ENCODE results near the gene NCDN. TPM values are rescaled to one million over a fixed set of nuclear protein-coding genes. Genes with fewer than 3 reads are reported as not detected.

NCDN gene
- total RNA-seq, 2 donors from 2014 or later, result 14.3 to 20.1 TPM

DNA sequence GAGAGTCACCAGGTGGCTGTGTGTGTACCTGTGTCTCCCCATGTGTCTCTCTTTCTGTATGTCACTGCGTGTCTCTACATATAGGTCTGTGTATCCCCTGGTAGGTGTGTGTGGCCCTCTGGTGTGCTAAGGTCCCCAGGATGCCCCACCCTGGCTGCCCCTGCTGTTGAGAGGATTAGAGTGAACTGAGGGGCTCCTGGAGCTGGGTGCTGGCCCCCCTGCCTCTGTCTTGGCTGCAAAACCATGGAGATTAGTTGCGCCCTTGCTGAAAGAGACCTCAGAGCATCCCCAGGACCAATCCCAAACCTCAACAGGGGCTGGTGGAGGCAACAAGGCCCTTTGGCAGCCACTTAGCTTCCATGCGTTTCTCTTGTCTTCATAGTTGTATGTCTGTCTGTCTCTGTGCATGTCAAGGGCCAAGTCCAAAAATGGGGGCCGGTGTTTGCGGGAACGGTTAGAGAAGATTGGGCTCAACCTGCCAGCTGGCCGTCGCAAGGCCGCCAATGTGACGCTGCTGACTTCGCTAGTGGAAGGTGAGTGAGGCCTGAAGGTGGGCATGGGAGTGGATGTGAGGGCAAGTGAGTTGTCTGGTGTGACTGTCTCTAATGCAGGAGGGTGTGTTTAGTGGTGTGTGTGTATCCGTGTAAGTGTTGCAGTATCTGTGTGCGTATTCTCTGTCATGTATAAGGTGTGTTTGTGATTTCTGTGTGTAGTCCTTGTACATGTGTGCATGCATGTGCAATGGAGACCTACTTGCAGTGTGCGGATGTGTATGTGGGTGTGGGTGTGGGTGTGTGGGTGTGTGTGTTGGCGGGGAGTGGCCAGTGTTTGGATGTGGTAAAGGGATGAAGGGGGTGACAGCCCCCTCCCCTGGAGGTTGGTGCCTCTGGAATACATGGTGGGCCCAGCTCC lies 32.2 kb downstream of the NCDN start:
- Histone ChIP-seq H3K4me3 (no peak overlapping the region), H3K4me1 (no peaks in the 10 kb centered on the region), H3K9me3 (no peaks in the 10 kb centered on the region), H3K36me3 (replicated peaks in 1 of 2; ENCODE audit: insufficient read depth in 1 of 2, low read depth in 2 of 2) (no peaks in the 10 kb centered on the region), H3K27ac (no peak overlapping the region), H3K27me3 (no peaks in the 10 kb centered on the region)
- DNase-seq (no peak), ATAC-seq (no peak)
- TF ChIP-seq POLR2A (IDR thresholded peaks at IDR 0.05), result no peak
- TF ChIP-seq, protein P1, sequence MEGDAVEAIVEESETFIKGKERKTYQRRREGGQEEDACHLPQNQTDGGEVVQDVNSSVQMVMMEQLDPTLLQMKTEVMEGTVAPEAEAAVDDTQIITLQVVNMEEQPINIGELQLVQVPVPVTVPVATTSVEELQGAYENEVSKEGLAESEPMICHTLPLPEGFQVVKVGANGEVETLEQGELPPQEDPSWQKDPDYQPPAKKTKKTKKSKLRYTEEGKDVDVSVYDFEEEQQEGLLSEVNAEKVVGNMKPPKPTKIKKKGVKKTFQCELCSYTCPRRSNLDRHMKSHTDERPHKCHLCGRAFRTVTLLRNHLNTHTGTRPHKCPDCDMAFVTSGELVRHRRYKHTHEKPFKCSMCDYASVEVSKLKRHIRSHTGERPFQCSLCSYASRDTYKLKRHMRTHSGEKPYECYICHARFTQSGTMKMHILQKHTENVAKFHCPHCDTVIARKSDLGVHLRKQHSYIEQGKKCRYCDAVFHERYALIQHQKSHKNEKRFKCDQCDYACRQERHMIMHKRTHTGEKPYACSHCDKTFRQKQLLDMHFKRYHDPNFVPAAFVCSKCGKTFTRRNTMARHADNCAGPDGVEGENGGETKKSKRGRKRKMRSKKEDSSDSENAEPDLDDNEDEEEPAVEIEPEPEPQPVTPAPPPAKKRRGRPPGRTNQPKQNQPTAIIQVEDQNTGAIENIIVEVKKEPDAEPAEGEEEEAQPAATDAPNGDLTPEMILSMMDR (IDR thresholded peaks at IDR 0.05), result no peak
- intact Hi-C loops (cut with DNase I), result no loop called here
- WGBS, 2 donors, result 92 to 96% methylated on average over 14 to 15 of the region's 15 CpGs

DNA sequence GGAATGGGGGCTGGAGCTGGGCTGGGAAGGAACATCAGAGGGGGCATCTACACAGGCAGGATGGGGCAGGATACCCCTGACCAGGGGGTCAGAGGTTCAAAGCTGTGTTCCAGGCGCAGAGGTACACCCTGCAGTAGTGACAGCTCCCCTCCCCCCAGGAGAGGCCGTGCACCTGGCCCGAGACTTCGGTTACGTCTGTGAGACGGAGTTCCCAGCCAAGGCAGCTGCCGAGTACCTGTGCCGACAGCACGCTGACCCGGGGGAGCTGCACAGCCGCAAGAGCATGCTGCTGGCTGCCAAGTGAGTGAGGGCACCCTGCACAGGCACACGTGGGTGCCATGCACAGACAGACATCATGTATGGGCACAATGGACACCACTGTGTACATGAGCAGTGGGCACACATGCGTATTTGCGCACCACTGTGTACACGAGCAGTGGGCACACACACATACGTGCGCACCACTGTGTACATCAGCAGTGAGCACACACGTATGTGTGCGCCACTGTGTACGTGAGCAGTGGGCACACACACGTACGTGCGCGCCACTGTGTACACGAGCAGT lies 33.0 kb downstream of the NCDN start:
- 89 to 90% methylated on average over 3 to 25 of the region's 25 CpGs for WGBS, 2 donors
- H3K27me3 ChIP-seq, result no peaks in the 10 kb centered on the region
- ATAC-seq (no peak), DNase-seq (no peak)
- intact Hi-C loops (cut with DNase I), result no loop called here
- TF ChIP-seq POLR2A (IDR thresholded peaks at IDR 0.05), result no peak
- TF ChIP-seq, protein P1 (IDR thresholded peaks at IDR 0.05), result no peak
- no peak overlapping the region for H3K27ac ChIP-seq
- no peaks in the 10 kb centered on the region for H3K9me3 ChIP-seq
- no peaks in the 10 kb centered on the region for H3K4me1 ChIP-seq
- no peaks in the 10 kb centered on the region for H3K36me3 ChIP-seq (replicated peaks in 1 of 2; ENCODE audit: insufficient read depth in 1 of 2, low read depth in 2 of 2)
- H3K4me3 ChIP-seq, result no peak overlapping the region

DNA sequence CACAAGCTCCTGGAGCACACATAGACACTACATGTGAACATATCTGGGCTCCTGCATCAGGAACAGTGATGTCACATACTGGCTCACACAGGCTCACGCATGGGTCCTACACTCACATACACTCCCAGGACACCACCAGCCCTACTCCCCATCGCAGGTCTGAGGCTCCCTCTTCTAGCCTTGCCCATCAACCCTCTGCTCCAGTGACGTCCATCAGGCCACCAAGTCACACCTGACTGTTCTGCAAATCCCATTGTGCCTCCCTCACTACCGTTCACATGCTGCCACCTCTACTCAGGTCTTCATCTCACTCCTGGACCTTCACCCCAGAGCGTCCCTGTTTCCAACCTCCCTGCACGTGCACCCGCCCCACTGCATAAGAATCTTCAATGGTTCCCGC lies 33.6 kb downstream of the NCDN start:
- intact Hi-C loops (cut with DNase I), result no loop called here
- Histone ChIP-seq H3K27ac (no peak overlapping the region), H3K4me3 (no peak overlapping the region), H3K36me3 (replicated peaks in 1 of 2; ENCODE audit: insufficient read depth in 1 of 2, low read depth in 2 of 2) (no peaks in the 10 kb centered on the region), H3K4me1 (no peaks in the 10 kb centered on the region), H3K27me3 (no peaks in the 10 kb centered on the region), H3K9me3 (no peaks in the 10 kb centered on the region)
- no peak for ATAC-seq
- no peak for DNase-seq
- WGBS, 2 donors, result 89 to 96% methylated on average over 8 of the region's 8 CpGs
- TF ChIP-seq, protein P1 (IDR thresholded peaks at IDR 0.05), result no peak
- no peak for TF ChIP-seq POLR2A (IDR thresholded peaks at IDR 0.05)

DNA sequence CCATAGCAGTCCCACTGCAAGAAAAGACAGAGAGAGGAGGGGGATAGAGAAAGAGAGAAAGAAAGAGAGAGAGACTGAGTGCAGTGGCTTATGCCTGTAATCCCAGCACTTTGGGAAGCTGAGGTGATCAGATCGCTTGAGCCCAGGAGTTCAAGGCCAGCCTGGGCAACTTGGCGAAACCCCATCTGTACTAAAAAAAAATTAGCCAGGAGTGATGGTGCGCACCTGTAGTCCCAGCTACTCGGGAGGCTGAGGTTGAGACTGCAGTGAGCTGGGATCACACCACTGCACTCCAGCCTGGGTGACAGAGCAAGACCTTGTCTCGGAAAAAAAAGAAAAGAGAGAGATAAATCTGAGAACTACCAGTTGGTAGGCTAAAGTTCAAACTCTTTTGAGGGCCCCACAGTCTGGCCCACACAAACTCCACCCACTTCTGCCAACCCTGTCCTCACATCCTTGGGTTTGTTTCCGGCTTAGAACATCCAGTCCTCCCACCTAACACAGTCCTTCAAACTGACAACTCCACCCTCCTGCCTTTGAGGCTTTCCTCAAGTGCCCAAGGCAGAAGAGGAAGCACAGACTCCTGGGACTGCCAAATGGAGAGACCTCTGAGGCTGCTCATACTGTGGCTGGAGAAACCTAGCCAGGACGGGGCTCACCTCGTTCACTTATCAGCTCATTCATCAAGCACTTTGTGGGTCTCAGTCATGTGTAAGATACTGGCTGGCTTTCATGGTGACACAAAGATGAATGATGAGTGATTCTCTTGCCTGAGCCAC lies 35.6 kb downstream of the NCDN start:
- Histone ChIP-seq H3K27me3 (no peaks in the 10 kb centered on the region), H3K27ac (no peak overlapping the region), H3K9me3 (no peaks in the 10 kb centered on the region), H3K4me1 (no peaks in the 10 kb centered on the region), H3K36me3 (replicated peaks in 1 of 2; ENCODE audit: insufficient read depth in 1 of 2, low read depth in 2 of 2) (no peaks in the 10 kb centered on the region), H3K4me3 (no peak overlapping the region)
- TF ChIP-seq, protein P1 (IDR thresholded peaks at IDR 0.05), result no peak
- no peak for TF ChIP-seq POLR2A (IDR thresholded peaks at IDR 0.05)
- intact Hi-C loops (cut with DNase I), result no loop called here
- no peak for DNase-seq
- 50 to 60% methylated on average over 8 of the region's 8 CpGs for WGBS, 2 donors
- ATAC-seq, result no peak
